ENCODE data around the gene DNAH7. TPM values are rescaled to one million over a fixed set of nuclear protein-coding genes. Genes with fewer than 3 reads are reported as not detected.

DNAH7 gene
- total and polyA plus RNA-seq, 10 of the 15 experiments (the other 5 are each of a cell fraction or from before 2014, with no cell fraction given) = 0.05 to 0.61 (median 0.16) TPM

DNA sequence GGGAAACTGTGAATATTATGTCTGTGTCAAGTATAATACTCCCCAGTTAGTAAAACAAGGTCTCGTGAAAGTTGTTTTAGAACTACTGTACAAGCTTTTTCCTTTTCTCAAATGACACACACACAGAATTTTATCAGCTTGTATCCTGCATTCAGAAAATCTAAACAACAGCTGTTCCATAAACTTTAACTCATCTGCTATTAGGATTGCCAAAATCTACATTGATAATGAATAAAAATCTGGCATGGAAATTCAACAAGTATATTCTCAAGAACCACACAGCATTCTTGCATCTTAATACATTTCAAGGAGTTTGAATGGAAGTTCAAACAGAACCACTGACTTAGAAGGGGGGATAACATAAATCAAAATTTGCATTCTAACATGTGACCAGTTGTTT, 260.4 kb downstream of the DNAH7 start:
- no peaks in the 10 kb centered on the region for H3K27me3 ChIP-seq (replicated peaks in 1 of 2; ENCODE audit: control insufficient read depth in 2 of 2, insufficient read depth in 2 of 2, low read length in 1 of 2)
- H3K79me2 ChIP-seq (ENCODE audit: control insufficient read depth, insufficient read depth, low read length) = no peaks in the 10 kb centered on the region
- H3K9ac ChIP-seq (ENCODE audit: control insufficient read depth, insufficient read depth, low read length) = no peak overlapping the region
- ATAC-seq = no peak
- DNase-seq (ENCODE audit: low read depth, low spot score) = no peak
- FAIRE-seq = no peak
- H3K9me3 ChIP-seq (replicated peaks; ENCODE audit: control insufficient read depth, insufficient read depth, low read length) = no peaks in the 10 kb centered on the region
- 22% methylated on average over 1 of the region's 1 CpG for WGBS (ENCODE audit: insufficient coverage, insufficient replicate concordance, low lambda C conversion rate, missing lambda C conversion rate)
- H2AFZ ChIP-seq (ENCODE audit: control insufficient read depth, low read depth, low read length) = no peak overlapping the region
- H3K4me2 ChIP-seq (ENCODE audit: control insufficient read depth, insufficient read depth) = no peak overlapping the region
- H3K36me3 ChIP-seq (ENCODE audit: control insufficient read depth in 2 of 2, insufficient read depth in 2 of 2, low read length in 1 of 2) = no peaks in the 10 kb centered on the region
- POLR2A ChIA-PET = no interaction called here
- H3K27ac ChIP-seq (ENCODE audit: control insufficient read depth, insufficient read depth) = no peak overlapping the region
- intact Hi-C loops (cut with micrococcal nuclease; ENCODE audit: unreplicated experiment) (no loop called here), in situ Hi-C loops (cut with MboI) (no loop called here)
- RAD21 ChIA-PET (ENCODE audit: unreplicated experiment) = no interaction called here
- no peaks in the 10 kb centered on the region for H3K4me1 ChIP-seq (ENCODE audit: control insufficient read depth, insufficient read depth, low read length)
- TF ChIP-seq ZNF217 (IDR thresholded peaks at IDR 0.05) = no peak
- H4K20me1 ChIP-seq (ENCODE audit: control insufficient read depth, insufficient read depth) = no peaks in the 10 kb centered on the region
- BruUV-seq (replicated peaks) = no TSS peak
- SMC1A ChIA-PET (ENCODE audit: uncharacterized antibody, unreplicated experiment) = interaction anchor here (0.9 to 1.2 kb wide), 3 partner anchors 37 to 259 kb away, joined by 3 to 5 read pairs (median 4); no protein-coding TSS in a partner anchor
- CTCF ChIA-PET = no interaction called here
- H3K4me3 ChIP-seq = no peak overlapping the region

DNA sequence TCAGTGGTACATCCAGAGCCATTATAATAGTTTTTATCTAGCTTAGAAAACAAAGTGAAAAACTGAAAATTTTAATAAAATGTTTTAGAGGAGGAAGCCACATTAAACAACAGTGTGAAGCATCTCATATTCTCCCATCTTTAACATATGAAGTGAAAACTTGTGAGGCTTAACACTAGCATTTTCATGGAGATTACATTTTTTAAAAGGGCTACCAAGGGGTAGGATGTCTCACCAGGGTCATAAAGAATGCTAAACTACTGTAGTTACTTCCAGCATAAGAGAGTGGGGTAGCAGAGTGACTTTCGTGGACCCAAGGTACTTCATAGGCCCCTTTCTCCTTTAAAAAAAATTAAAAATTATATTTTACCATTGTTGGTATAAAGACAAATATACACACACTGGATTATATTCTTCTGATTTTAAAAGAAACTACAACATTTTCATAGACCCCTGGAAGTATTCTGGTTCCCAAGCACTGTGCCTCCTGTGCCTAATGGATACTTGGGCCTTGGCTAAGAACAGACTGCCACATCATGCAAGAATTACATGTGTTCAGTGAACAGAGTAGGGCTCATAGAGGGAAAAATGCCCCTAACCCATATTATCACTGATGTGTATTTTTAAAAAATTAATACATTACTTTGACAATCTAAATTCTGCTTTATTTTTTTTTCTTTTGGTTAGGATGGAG, 263.2 kb downstream of the DNAH7 start:
- TF ChIP-seq KLF5 (IDR thresholded peaks at IDR 0.05; ENCODE audit: partially characterized antibody) = no peak
- TF ChIP-seq, protein P1, sequence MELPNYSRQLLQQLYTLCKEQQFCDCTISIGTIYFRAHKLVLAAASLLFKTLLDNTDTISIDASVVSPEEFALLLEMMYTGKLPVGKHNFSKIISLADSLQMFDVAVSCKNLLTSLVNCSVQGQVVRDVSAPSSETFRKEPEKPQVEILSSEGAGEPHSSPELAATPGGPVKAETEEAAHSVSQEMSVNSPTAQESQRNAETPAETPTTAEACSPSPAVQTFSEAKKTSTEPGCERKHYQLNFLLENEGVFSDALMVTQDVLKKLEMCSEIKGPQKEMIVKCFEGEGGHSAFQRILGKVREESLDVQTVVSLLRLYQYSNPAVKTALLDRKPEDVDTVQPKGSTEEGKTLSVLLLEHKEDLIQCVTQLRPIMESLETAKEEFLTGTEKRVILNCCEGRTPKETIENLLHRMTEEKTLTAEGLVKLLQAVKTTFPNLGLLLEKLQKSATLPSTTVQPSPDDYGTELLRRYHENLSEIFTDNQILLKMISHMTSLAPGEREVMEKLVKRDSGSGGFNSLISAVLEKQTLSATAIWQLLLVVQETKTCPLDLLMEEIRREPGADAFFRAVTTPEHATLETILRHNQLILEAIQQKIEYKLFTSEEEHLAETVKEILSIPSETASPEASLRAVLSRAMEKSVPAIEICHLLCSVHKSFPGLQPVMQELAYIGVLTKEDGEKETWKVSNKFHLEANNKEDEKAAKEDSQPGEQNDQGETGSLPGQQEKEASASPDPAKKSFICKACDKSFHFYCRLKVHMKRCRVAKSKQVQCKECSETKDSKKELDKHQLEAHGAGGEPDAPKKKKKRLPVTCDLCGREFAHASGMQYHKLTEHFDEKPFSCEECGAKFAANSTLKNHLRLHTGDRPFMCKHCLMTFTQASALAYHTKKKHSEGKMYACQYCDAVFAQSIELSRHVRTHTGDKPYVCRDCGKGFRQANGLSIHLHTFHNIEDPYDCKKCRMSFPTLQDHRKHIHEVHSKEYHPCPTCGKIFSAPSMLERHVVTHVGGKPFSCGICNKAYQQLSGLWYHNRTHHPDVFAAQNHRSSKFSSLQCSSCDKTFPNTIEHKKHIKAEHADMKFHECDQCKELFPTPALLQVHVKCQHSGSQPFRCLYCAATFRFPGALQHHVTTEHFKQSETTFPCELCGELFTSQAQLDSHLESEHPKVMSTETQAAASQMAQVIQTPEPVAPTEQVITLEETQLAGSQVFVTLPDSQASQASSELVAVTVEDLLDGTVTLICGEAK (IDR thresholded peaks at IDR 0.05; ENCODE audit: borderline replicate concordance) = no peak
- BruUV-seq (replicated peaks) = no TSS peak
- ChIA-PET POLR2A (interaction anchor here (0.6 kb wide), 1 partner anchor 74 kb away, joined by 3 read pairs; no protein-coding TSS in a partner anchor), RAD21 (ENCODE audit: unreplicated experiment) (no interaction called here), SMC1A (ENCODE audit: uncharacterized antibody, unreplicated experiment) (interaction anchor here (0.8 to 1.8 kb wide), 4 partner anchors 9 to 32 kb away, joined by 3 to 4 read pairs (median 3); no protein-coding TSS in a partner anchor), CTCF (no interaction called here)
- Histone ChIP-seq H3K4me3 (no peak overlapping the region), H3K9ac (ENCODE audit: control insufficient read depth, insufficient read depth, low read length) (no peak overlapping the region), H2AFZ (ENCODE audit: control insufficient read depth, low read depth, low read length) (no peak overlapping the region), H3K4me2 (ENCODE audit: control insufficient read depth, insufficient read depth) (no peak overlapping the region), H4K20me1 (ENCODE audit: control insufficient read depth, insufficient read depth) (no peaks in the 10 kb centered on the region), H3K27me3 (replicated peaks in 1 of 2; ENCODE audit: control insufficient read depth in 2 of 2, insufficient read depth in 2 of 2, low read length in 1 of 2) (no peaks in the 10 kb centered on the region), H3K27ac (ENCODE audit: control insufficient read depth, insufficient read depth) (no peak overlapping the region), H3K4me1 (ENCODE audit: control insufficient read depth, insufficient read depth, low read length) (no peaks in the 10 kb centered on the region), H3K36me3 (ENCODE audit: control insufficient read depth in 2 of 2, insufficient read depth in 2 of 2, low read length in 1 of 2) (no peaks in the 10 kb centered on the region), H3K79me2 (ENCODE audit: control insufficient read depth, insufficient read depth, low read length) (no peaks in the 10 kb centered on the region), H3K9me3 (replicated peaks; ENCODE audit: control insufficient read depth, insufficient read depth, low read length) (no peaks in the 10 kb centered on the region)
- DNase-seq (ENCODE audit: low read depth, low spot score) = no peak
- intact Hi-C loops (cut with micrococcal nuclease; ENCODE audit: unreplicated experiment) (no loop called here), in situ Hi-C loops (cut with MboI) (no loop called here)
- no peak for ATAC-seq
- WGBS (ENCODE audit: insufficient coverage, insufficient replicate concordance, low lambda C conversion rate, missing lambda C conversion rate) = 0% methylated on average over 1 of the region's 1 CpG
- FAIRE-seq = no peak
